ENCODE results near the gene FOXI1. TPM values are rescaled to one million over a fixed set of nuclear protein-coding genes. Genes with fewer than 3 reads are reported as not detected.

FOXI1 gene
- total and polyA plus RNA-seq, 2 of the 13 experiments (the other 11 are each of a cell fraction or from before 2014, with no cell fraction given): not detected

DNA sequence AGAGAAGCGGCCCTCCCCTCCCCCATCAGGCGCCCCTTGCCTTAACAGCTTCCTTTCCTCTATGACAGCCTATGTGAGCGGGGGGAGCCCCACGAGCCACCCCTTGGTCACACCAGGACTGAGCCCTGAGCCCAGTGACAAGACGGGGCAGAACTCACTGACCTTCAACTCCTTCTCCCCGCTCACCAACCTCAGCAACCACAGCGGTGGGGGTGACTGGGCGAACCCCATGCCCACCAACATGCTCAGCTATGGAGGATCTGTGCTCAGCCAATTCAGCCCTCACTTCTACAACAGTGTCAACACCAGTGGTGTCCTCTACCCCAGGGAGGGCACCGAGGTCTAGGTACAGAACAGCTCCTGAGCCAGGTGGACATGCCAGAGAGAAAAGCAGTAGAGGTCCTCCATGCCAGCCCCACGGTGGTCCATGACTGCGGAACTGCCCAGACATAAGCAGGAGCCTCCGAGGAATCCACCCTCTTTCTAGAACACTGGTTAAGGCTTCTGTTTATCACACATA, 2.6 kb downstream of the FOXI1 start:
- Histone ChIP-seq H3K4me2 (ENCODE audit: low read depth, low read length) (no peak overlapping the region), H3K36me3 (replicated peaks in 1 of 2; ENCODE audit: control insufficient read depth in 1 of 2, insufficient read depth in 2 of 2, low read length in 2 of 2) (no peaks in the 10 kb centered on the region), H3K9ac (ENCODE audit: insufficient read depth, low read depth, low read length) (no peak overlapping the region), H2AFZ (ENCODE audit: low read length) (no peak overlapping the region), H4K20me1 (ENCODE audit: insufficient read depth, low read length) (no peaks in the 10 kb centered on the region), H3K27ac (ENCODE audit: extremely low read length, insufficient read depth, low read length) (no peak overlapping the region), H3K4me1 (ENCODE audit: insufficient read depth, low read length) (no peaks in the 10 kb centered on the region), H3K27me3 (ENCODE audit: control insufficient read depth in 1 of 2, insufficient read depth in 2 of 2, low read length in 2 of 2) (peaks cover 0 to 6% of the 10 kb centered on the region in 2 experiments; a peak in 3 of 5 replicates), H3K9me3 (ENCODE audit: low read length) (no peaks in the 10 kb centered on the region), H3K79me2 (ENCODE audit: insufficient read depth, low read length) (no peaks in the 10 kb centered on the region), H3K4me3 (replicated peaks in 1 of 3; ENCODE audit: insufficient read depth in 1 of 3, low read depth in 2 of 3, low read length in 3 of 3) (no peak overlapping the region)
- 0% methylated on average over 2 of the region's 12 CpGs for WGBS (ENCODE audit: low lambda C conversion rate)
- no peak for DNase-seq (ENCODE audit: low spot score)
- POLR2A ChIA-PET: no interaction called here
- BruUV-seq (replicated peaks): no TSS peak
- ATAC-seq: no peak
- intact Hi-C loops (cut with micrococcal nuclease; ENCODE audit: unreplicated experiment): no loop called here
- no peak for FAIRE-seq
- in situ Hi-C loops (cut with HindIII; ENCODE audit: extremely low pct_ligation_motif_present, low pct_unique_long_range_greater_than_20kb): no loop called here
- CTCF ChIA-PET (ENCODE audit: low intra/inter-chr PET ratio, low total read pairs): no interaction called here
- no peak for TF ChIP-seq GTF2F1 (IDR thresholded peaks at IDR 0.05; ENCODE audit: low read length)
- no peak for TF ChIP-seq ZSCAN31 (CRISPR knock-in tag; IDR thresholded peaks at IDR 0.05; ENCODE audit: low read depth)
- TF ChIP-seq KAT7 (CRISPR knock-in tag; IDR thresholded peaks at IDR 0.05; ENCODE audit: borderline replicate concordance): no peak
- TF ChIP-seq, protein P1, sequence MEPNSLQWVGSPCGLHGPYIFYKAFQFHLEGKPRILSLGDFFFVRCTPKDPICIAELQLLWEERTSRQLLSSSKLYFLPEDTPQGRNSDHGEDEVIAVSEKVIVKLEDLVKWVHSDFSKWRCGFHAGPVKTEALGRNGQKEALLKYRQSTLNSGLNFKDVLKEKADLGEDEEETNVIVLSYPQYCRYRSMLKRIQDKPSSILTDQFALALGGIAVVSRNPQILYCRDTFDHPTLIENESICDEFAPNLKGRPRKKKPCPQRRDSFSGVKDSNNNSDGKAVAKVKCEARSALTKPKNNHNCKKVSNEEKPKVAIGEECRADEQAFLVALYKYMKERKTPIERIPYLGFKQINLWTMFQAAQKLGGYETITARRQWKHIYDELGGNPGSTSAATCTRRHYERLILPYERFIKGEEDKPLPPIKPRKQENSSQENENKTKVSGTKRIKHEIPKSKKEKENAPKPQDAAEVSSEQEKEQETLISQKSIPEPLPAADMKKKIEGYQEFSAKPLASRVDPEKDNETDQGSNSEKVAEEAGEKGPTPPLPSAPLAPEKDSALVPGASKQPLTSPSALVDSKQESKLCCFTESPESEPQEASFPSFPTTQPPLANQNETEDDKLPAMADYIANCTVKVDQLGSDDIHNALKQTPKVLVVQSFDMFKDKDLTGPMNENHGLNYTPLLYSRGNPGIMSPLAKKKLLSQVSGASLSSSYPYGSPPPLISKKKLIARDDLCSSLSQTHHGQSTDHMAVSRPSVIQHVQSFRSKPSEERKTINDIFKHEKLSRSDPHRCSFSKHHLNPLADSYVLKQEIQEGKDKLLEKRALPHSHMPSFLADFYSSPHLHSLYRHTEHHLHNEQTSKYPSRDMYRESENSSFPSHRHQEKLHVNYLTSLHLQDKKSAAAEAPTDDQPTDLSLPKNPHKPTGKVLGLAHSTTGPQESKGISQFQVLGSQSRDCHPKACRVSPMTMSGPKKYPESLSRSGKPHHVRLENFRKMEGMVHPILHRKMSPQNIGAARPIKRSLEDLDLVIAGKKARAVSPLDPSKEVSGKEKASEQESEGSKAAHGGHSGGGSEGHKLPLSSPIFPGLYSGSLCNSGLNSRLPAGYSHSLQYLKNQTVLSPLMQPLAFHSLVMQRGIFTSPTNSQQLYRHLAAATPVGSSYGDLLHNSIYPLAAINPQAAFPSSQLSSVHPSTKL (CRISPR knock-in tag; IDR thresholded peaks at IDR 0.05): no peak
- TF ChIP-seq KLF9 (CRISPR knock-in tag; IDR thresholded peaks at IDR 0.05; ENCODE audit: low read depth): no peak
- no peak for TF ChIP-seq MED1 (CRISPR knock-in tag; IDR thresholded peaks at IDR 0.05)
- TF ChIP-seq NCOA2 (CRISPR knock-in tag; IDR thresholded peaks at IDR 0.05): no peak
- TF ChIP-seq ARNTL (CRISPR knock-in tag; IDR thresholded peaks at IDR 0.05): no peak
- TF ChIP-seq KLF16 (CRISPR knock-in tag; IDR thresholded peaks at IDR 0.05): no peak
- TF ChIP-seq ZNF362 (CRISPR knock-in tag; IDR thresholded peaks at IDR 0.05; ENCODE audit: borderline replicate concordance): no peak
- no peak for TF ChIP-seq ZBTB38 (CRISPR knock-in tag; IDR thresholded peaks at IDR 0.05)
- TF ChIP-seq ZNF326 (CRISPR knock-in tag; IDR thresholded peaks at IDR 0.05; ENCODE audit: borderline replicate concordance): no peak
- TF ChIP-seq, protein P2, sequence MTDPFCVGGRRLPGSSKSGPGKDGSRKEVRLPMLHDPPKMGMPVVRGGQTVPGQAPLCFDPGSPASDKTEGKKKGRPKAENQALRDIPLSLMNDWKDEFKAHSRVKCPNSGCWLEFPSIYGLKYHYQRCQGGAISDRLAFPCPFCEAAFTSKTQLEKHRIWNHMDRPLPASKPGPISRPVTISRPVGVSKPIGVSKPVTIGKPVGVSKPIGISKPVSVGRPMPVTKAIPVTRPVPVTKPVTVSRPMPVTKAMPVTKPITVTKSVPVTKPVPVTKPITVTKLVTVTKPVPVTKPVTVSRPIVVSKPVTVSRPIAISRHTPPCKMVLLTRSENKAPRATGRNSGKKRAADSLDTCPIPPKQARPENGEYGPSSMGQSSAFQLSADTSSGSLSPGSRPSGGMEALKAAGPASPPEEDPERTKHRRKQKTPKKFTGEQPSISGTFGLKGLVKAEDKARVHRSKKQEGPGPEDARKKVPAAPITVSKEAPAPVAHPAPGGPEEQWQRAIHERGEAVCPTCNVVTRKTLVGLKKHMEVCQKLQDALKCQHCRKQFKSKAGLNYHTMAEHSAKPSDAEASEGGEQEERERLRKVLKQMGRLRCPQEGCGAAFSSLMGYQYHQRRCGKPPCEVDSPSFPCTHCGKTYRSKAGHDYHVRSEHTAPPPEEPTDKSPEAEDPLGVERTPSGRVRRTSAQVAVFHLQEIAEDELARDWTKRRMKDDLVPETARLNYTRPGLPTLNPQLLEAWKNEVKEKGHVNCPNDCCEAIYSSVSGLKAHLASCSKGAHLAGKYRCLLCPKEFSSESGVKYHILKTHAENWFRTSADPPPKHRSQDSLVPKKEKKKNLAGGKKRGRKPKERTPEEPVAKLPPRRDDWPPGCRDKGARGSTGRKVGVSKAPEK (CRISPR knock-in tag; IDR thresholded peaks at IDR 0.05; ENCODE audit: borderline replicate concordance): no peak
- no peak for TF ChIP-seq ZNF513 (CRISPR knock-in tag; conservative IDR thresholded peaks at IDR 0.05)
- TF ChIP-seq CBX5 (CRISPR knock-in tag; IDR thresholded peaks at IDR 0.05; ENCODE audit: borderline replicate concordance): no peak
- no peak for TF ChIP-seq SRSF9 (IDR thresholded peaks at IDR 0.05; ENCODE audit: borderline replicate concordance, insufficient read depth, low read depth, low read length, poor library complexity, severe bottlenecking)

All from HepG2 (cell line).